ENCODE measurements around the gene OVCA2. TPM values are rescaled to one million over a fixed set of nuclear protein-coding genes. Genes with fewer than 3 reads are reported as not detected.

Gene OVCA2
- total and polyA plus RNA-seq, 3 donors from 2014 or later, result 46.3 to 55.1 (median 46.3) TPM

DNA sequence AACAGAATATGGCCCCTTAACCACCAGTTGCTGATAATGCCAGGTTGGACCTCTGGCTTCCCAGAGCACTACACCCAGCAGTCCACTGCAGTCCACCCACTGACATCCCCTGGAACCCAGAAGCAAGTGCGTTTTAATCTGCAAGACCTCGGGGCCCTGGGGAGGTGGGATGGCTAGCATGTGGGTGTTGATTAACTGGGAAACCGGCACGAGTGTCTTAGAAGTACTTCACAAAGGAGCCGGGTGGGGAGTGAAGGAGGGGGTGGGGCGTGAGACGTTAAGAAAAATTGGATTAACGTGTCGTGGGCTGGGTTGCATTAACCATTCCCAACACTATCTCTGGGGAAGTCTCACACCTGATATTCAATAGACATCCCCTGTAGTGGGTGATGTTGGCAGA is 7.0 kb downstream of the OVCA2 start:
- peak overlapping the region in 1 of 2 donors; percentile 74 for H3K27ac ChIP-seq
- DNase-seq, result no peak

DNA sequence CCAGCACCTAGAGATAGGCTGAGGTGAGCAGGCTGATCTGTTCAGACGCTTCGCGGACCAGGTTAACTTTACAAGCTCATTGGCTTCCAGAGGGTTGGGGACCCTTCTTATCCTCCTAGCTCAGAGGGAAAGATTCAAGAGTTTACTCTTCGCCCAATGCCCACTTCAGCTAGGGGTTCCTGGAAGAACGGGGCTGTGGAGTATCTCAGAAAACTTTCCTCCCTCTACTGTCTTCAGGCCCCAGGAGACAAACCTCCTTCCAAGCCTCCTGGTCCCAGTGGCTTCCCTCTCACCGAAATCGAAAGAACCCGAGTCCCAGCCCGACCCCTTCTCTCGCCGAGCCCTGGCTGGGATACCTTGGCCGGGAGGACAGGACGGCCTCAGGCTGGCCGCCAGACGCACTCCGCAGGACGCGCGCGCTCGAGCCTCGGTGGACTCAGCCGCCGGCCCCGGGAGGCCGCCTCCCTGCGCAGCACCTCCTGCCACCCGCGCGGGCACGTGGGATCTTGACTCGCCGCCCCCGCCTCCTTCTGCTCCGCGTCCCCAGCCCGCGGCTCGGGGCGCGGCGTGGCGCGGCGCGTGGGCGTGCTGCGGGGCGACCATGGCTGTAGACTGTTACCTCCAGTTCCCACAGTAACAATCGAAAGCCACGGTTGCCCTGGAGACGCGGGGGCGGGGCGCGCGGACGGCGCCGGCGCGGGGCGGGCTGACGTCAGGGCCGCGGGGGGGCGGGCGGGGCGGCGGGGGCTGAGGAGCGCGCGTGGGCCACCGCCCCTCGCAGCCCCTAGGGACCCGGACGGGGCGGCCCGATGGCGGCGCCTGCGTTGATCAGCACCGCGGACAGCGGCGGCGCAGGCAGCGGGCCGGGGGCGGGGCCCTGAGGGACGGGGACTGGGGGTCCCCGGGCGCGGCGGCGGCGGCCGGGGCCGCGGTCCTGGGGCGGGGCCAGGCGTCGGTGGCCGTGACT is 7.8 kb downstream of the OVCA2 start:
- H3K27ac ChIP-seq, result peak overlapping the region; percentile 50 to 74
- H3K27me3 ChIP-seq, result no peaks in the 10 kb centered on the region
- H3K9me3 ChIP-seq, result no peaks in the 10 kb centered on the region
- H3K36me3 ChIP-seq (ENCODE audit: low read depth, missing control alignments), result no peaks in the 10 kb centered on the region
- DNase-seq, result peak; percentile 89
- intact Hi-C loops (cut with DNase I; ENCODE audit: low total_unique reads), result loop anchor here (5.0 kb wide), 1 partner anchor 303 kb away; no protein-coding TSS in a partner anchor
- WGBS, 2 donors, result 2 to 4% methylated on average over 11 to 62 of the region's 104 CpGs
- peaks cover 13% of the 10 kb centered on the region for H3K4me1 ChIP-seq
- no peak for TF ChIP-seq CTCF (IDR thresholded peaks at IDR 0.05)
- TF ChIP-seq POLR2A (IDR thresholded peaks at IDR 0.05), result no peak
- H3K4me3 ChIP-seq, result peak overlapping the region; percentile 72 to 75

More for the DNA sequence above, 7.0 kb downstream of the OVCA2 start:
- Histone ChIP-seq H3K4me1 (peaks cover 13% of the 10 kb centered on the region), H3K27me3 (no peaks in the 10 kb centered on the region), H3K4me3 (peak overlapping the region; percentile 72 to 75), H3K9me3 (no peaks in the 10 kb centered on the region), H3K36me3 (ENCODE audit: low read depth, missing control alignments) (no peaks in the 10 kb centered on the region)
- TF ChIP-seq POLR2A (IDR thresholded peaks at IDR 0.05) (no peak), CTCF (IDR thresholded peaks at IDR 0.05) (no peak)
- 7 to 14% methylated on average over 9 of the region's 9 CpGs for WGBS, 2 donors
- intact Hi-C loops (cut with DNase I; ENCODE audit: low total_unique reads), result no loop called here

- H3K27ac ChIP-seq, result peak overlapping the region; percentile 29 to 68
- no peaks in the 10 kb centered on the region for H3K9me3 ChIP-seq
- H3K36me3 ChIP-seq (ENCODE audit: low read depth, missing control alignments), result no peaks in the 10 kb centered on the region
- DNase-seq, result peak; percentile 84
- peaks cover 13% of the 10 kb centered on the region for H3K4me1 ChIP-seq
- intact Hi-C loops (cut with DNase I; ENCODE audit: low total_unique reads), result loop anchor here (5.0 kb wide), 1 partner anchor 302 kb away; no protein-coding TSS in a partner anchor
- TF ChIP-seq CTCF (IDR thresholded peaks at IDR 0.05) (no peak), POLR2A (IDR thresholded peaks at IDR 0.05) (no peak)
- H3K4me3 ChIP-seq, result peak overlapping the region; percentile 59 to 75
- WGBS, 2 donors, result 0% methylated on average over 4 to 41 of the region's 88 CpGs
- no peaks in the 10 kb centered on the region for H3K27me3 ChIP-seq
Observed at GRCh38 chr17:2050300-2051060, 8.7 kb downstream of the OVCA2 start.

GRCh38 chr17:2051061-2051932 is 9.5 kb downstream of the OVCA2 start:
- H3K27me3 ChIP-seq, result no peaks in the 10 kb centered on the region

More at GRCh38 chr17:2051061-2051932, 9.5 kb downstream of the OVCA2 start:
- peak overlapping the region; percentile 59 to 75 for H3K4me3 ChIP-seq
- H3K27ac ChIP-seq, result peak overlapping the region; percentile 29 to 36
- no peaks in the 10 kb centered on the region for H3K36me3 ChIP-seq (ENCODE audit: low read depth, missing control alignments)
- no peaks in the 10 kb centered on the region for H3K9me3 ChIP-seq
- WGBS, 2 donors, result 11 to 27% methylated on average over 27 to 63 of the region's 81 CpGs
- H3K4me1 ChIP-seq, result peaks cover 13% of the 10 kb centered on the region
- TF ChIP-seq POLR2A (IDR thresholded peaks at IDR 0.05), result no peak
- no peak for TF ChIP-seq CTCF (IDR thresholded peaks at IDR 0.05)
- intact Hi-C loops (cut with DNase I; ENCODE audit: low total_unique reads), result loop anchor here (5.0 kb wide), 1 partner anchor 301 kb away; no protein-coding TSS in a partner anchor
- no peak for DNase-seq

Measured in testis (tissue), 3 donors.